Nephron progenitor cell (in vitro differentiated cells): ENCODE results near the gene ALPI.
"Not testable (repeated sequence)": the region's sequence is repeated elsewhere in the genome, so short reads cannot be mapped to it uniquely, and the experiment has no call there.

Experiments used
- DNase-seq: peaks from one replicate; pipeline ENCODE4 v3.0.0; 2021
- H3K27ac Mint-ChIP-seq: 2 replicates; pipeline ENCODE4 v1.8.0; 2021; ENCODE audit warnings: mild to moderate bottlenecking, moderate library complexity, mixed read lengths
- H3K27me3 Mint-ChIP-seq: 2 replicates; pipeline ENCODE4 v1.8.0; 2021; ENCODE audit warnings: mild to moderate bottlenecking, low read depth, mixed read lengths; ENCODE audit not compliant: poor library complexity
- H3K36me3 Mint-ChIP-seq: 2 replicates; pipeline ENCODE4 v1.8.0; 2021; ENCODE audit warnings: low read depth, mixed read lengths
- H3K4me1 Mint-ChIP-seq: 2 replicates; pipeline ENCODE4 v1.8.0; 2021; ENCODE audit warnings: mixed read lengths
- H3K4me3 Mint-ChIP-seq: 2 replicates; pipeline ENCODE4 v1.8.0; 2021; ENCODE audit warnings: mild to moderate bottlenecking, moderate library complexity, mixed read lengths
- H3K9me3 Mint-ChIP-seq: 2 replicates; pipeline ENCODE4 v1.8.0; 2021; ENCODE audit warnings: mild to moderate bottlenecking, moderate library complexity, mixed read lengths
- CTCF ChIP-seq: fragments of 200-600 bp; sonication (generic); IDR thresholded peaks from 2 replicates; pipeline ENCODE4 v1.5.0; 2021; ENCODE audit warnings: antibody characterized with exemption

ALPI gene

GRCh38 chr2:232420463-232421188 is 35.3 kb upstream of the ALPI start:
- no peak for TF ChIP-seq CTCF
- no peak overlapping the region for H3K27ac Mint-ChIP-seq
- H3K9me3 Mint-ChIP-seq, result peaks cover 27% of the 10 kb centered on the region
- DNase-seq, result peak; percentile 71
- peaks cover 99% of the 10 kb centered on the region for H3K27me3 Mint-ChIP-seq
- H3K36me3 Mint-ChIP-seq, result peaks cover 11% of the 10 kb centered on the region
- H3K4me1 Mint-ChIP-seq, result peaks cover 11% of the 10 kb centered on the region
- peak overlapping the region; percentile 71 for H3K4me3 Mint-ChIP-seq

- Mint-ChIP-seq H3K36me3 (peaks cover 11% of the 10 kb centered on the region), H3K9me3 (peaks cover 27% of the 10 kb centered on the region), H3K27me3 (peaks cover 99% of the 10 kb centered on the region), H3K4me1 (peaks cover 11% of the 10 kb centered on the region), H3K4me3 (no peak overlapping the region), H3K27ac (no peak overlapping the region)
- no peak for TF ChIP-seq CTCF
- peak; percentile 33 for DNase-seq
These were observed 34.7 kb upstream of the ALPI start for GRCh38 chr2:232421189-232421785.

GRCh38 chr2:232422051-232422450 is 33.9 kb upstream of the ALPI start:
- Mint-ChIP-seq H3K27ac (no peak overlapping the region), H3K4me1 (peaks cover 11% of the 10 kb centered on the region), H3K9me3 (peaks cover 27% of the 10 kb centered on the region), H3K27me3 (peaks cover 94% of the 10 kb centered on the region), H3K36me3 (peaks cover 11% of the 10 kb centered on the region), H3K4me3 (peak overlapping the region; percentile 31)
- no peak for DNase-seq
- no peak for TF ChIP-seq CTCF

- H3K4me1 Mint-ChIP-seq, result peaks cover 11% of the 10 kb centered on the region
- not testable (repeated sequence) for H3K27ac Mint-ChIP-seq, H3K4me3 Mint-ChIP-seq, DNase-seq
- H3K9me3 Mint-ChIP-seq, result peaks cover 27% of the 10 kb centered on the region
- H3K36me3 Mint-ChIP-seq, result peaks cover 11% of the 10 kb centered on the region
- peaks cover 84% of the 10 kb centered on the region for H3K27me3 Mint-ChIP-seq
These were observed 33.0 kb upstream of the ALPI start for GRCh38 chr2:232422996-232423395.

- not testable (repeated sequence) for H3K4me1 Mint-ChIP-seq, DNase-seq, H3K4me3 Mint-ChIP-seq, H3K27ac Mint-ChIP-seq
- Mint-ChIP-seq H3K9me3 (peaks cover 27% of the 10 kb centered on the region), H3K36me3 (peaks cover 11% of the 10 kb centered on the region), H3K27me3 (peaks cover 81% of the 10 kb centered on the region)
These were observed 32.5 kb upstream of the ALPI start for GRCh38 chr2:232423407-232423806.

- Mint-ChIP-seq H3K27ac (no peak overlapping the region), H3K36me3 (no peaks in the 10 kb centered on the region), H3K27me3 (peaks cover 31% of the 10 kb centered on the region), H3K4me1 (peaks cover 3% of the 10 kb centered on the region), H3K4me3 (no peak overlapping the region), H3K9me3 (no peaks in the 10 kb centered on the region)
- DNase-seq, result no peak
- TF ChIP-seq CTCF, result no peak
These were observed 24.0 kb upstream of the ALPI start for GRCh38 chr2:232431705-232432590.
